Measurements from ENCODE around the gene EIF5A.

The EIF5A gene

GRCh38 chr17:7290685-7291084 is 16.7 kb upstream of the EIF5A start:
- Histone ChIP-seq H3K9me3 (replicated peaks; ENCODE audit: low read length) (no peaks in the 10 kb centered on the region), H3K4me3 (ENCODE audit: low read length) (no peak overlapping the region), H3K4me1 (ENCODE audit: control insufficient read depth, insufficient read depth, low read length) (peaks cover 3% of the 10 kb centered on the region), H3K4me2 (ENCODE audit: low read length) (no peak overlapping the region), H3K27me3 (ENCODE audit: control insufficient read depth, insufficient read depth, low read length) (peaks cover 67% of the 10 kb centered on the region), H3K36me3 (ENCODE audit: insufficient read depth, low read length) (no peaks in the 10 kb centered on the region), H3K9ac (ENCODE audit: low read depth, low read length) (no peak overlapping the region)

GRCh38 chr17:7292194-7292593 is 15.2 kb upstream of the EIF5A start:
- H3K36me3 ChIP-seq (ENCODE audit: insufficient read depth, low read length): no peaks in the 10 kb centered on the region
- H3K27me3 ChIP-seq (ENCODE audit: control insufficient read depth, insufficient read depth, low read length): peaks cover 59% of the 10 kb centered on the region
- H3K4me2 ChIP-seq (ENCODE audit: low read length): no peak overlapping the region
- H3K9ac ChIP-seq (ENCODE audit: low read depth, low read length): no peak overlapping the region
- peaks cover 10% of the 10 kb centered on the region for H3K4me1 ChIP-seq (ENCODE audit: control insufficient read depth, insufficient read depth, low read length)
- H3K4me3 ChIP-seq (ENCODE audit: low read length): no peak overlapping the region
- H3K9me3 ChIP-seq (replicated peaks; ENCODE audit: low read length): no peaks in the 10 kb centered on the region

DNA sequence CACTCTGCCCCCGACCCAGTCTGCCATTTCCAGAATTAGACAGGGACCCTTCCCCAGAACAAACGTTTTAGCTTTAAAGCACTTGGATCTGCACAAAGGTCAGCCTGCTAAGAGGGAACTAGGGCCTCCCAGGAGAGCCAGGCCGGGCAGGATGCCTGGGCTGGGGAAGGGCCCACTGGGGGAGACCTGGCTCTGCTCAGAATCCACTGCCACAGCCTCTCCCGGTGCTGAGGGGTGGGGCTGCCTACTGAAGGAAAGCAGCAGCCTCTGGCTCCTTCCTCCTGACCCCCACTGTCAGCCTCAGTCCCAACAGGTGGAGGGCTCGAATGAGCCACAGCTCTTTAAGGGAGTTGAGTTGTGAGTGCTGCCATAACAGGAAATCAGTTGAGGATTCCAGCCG is 14.7 kb upstream of the EIF5A start:
- H3K27me3 ChIP-seq (ENCODE audit: control insufficient read depth, insufficient read depth, low read length): peaks cover 53% of the 10 kb centered on the region
- H3K9ac ChIP-seq (ENCODE audit: low read depth, low read length): no peak overlapping the region
- no peak overlapping the region for H3K4me2 ChIP-seq (ENCODE audit: low read length)
- H3K9me3 ChIP-seq (replicated peaks; ENCODE audit: low read length): no peaks in the 10 kb centered on the region
- no peak overlapping the region for H3K4me3 ChIP-seq (ENCODE audit: low read length)
- H3K4me1 ChIP-seq (ENCODE audit: control insufficient read depth, insufficient read depth, low read length): peaks cover 10% of the 10 kb centered on the region
- no peaks in the 10 kb centered on the region for H3K36me3 ChIP-seq (ENCODE audit: insufficient read depth, low read length)

DNA sequence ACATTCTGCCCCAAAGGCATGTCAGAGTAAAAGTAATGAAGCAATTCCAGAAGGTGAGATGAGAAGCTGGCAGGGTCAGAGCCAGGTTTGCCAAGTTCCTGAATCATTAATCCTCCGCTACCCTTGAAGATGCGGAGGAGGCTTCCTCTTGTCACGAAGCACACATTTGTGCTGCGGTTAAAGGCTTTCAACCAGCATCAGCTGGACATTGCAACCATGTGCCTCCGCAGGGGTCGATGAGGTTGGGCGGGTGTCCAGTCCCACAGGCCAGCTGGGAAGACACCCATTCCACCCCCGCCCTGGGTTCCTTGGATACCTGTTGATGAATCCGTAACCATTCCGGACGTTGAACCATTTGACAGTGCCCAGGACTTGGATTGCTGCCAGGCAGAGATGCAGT is 14.3 kb upstream of the EIF5A start:
- H3K9ac ChIP-seq (ENCODE audit: low read depth, low read length): no peak overlapping the region
- H3K27me3 ChIP-seq (ENCODE audit: control insufficient read depth, insufficient read depth, low read length): peaks cover 49% of the 10 kb centered on the region
- no peak overlapping the region for H3K4me2 ChIP-seq (ENCODE audit: low read length)
- H3K4me1 ChIP-seq (ENCODE audit: control insufficient read depth, insufficient read depth, low read length): peaks cover 10% of the 10 kb centered on the region
- H3K4me3 ChIP-seq (ENCODE audit: low read length): no peak overlapping the region
- no peaks in the 10 kb centered on the region for H3K36me3 ChIP-seq (ENCODE audit: insufficient read depth, low read length)
- no peaks in the 10 kb centered on the region for H3K9me3 ChIP-seq (replicated peaks; ENCODE audit: low read length)

- Histone ChIP-seq H3K4me3 (ENCODE audit: low read length) (peak overlapping the region; percentile 45), H3K9ac (ENCODE audit: low read depth, low read length) (no peak overlapping the region), H3K4me1 (ENCODE audit: control insufficient read depth, insufficient read depth, low read length) (peaks cover 10% of the 10 kb centered on the region)
These were observed 13.4 kb upstream of the EIF5A start for GRCh38 chr17:7293816-7294613.

GRCh38 chr17:7294614-7295153 is 12.7 kb upstream of the EIF5A start, which contains the start of gene YBX2:
YBX2 (minus strand) TSS chr17:7294639; CDS start chr17:7294500, 139 bp downstream.
- H3K9ac ChIP-seq (ENCODE audit: low read depth, low read length): no peak within 1 kb of the TSS
- H3K4me2 ChIP-seq (ENCODE audit: low read length): peak within 1 kb of the TSS; percentile 71
- peaks cover 10% of the 10 kb centered on the region for H3K4me1 ChIP-seq (ENCODE audit: control insufficient read depth, insufficient read depth, low read length)
- H3K27me3 ChIP-seq (ENCODE audit: control insufficient read depth, insufficient read depth, low read length): peaks cover 36% of the 10 kb centered on the region
- H3K9me3 ChIP-seq (replicated peaks; ENCODE audit: low read length): no peaks in the 10 kb centered on the region
- peak within 1 kb of the TSS; percentile 61 for H3K4me3 ChIP-seq (ENCODE audit: low read length)
- no peaks in the 10 kb centered on the region for H3K36me3 ChIP-seq (ENCODE audit: insufficient read depth, low read length)

More at GRCh38 chr17:7293816-7294613, 13.4 kb upstream of the EIF5A start:
- peaks cover 40% of the 10 kb centered on the region for H3K27me3 ChIP-seq (ENCODE audit: control insufficient read depth, insufficient read depth, low read length)
- no peaks in the 10 kb centered on the region for H3K9me3 ChIP-seq (replicated peaks; ENCODE audit: low read length)
- no peaks in the 10 kb centered on the region for H3K36me3 ChIP-seq (ENCODE audit: insufficient read depth, low read length)
- H3K4me2 ChIP-seq (ENCODE audit: low read length): peak overlapping the region; percentile 41

- Histone ChIP-seq H3K9ac (ENCODE audit: low read depth, low read length) (no peak overlapping the region), H3K4me3 (ENCODE audit: low read length) (peak overlapping the region; percentile 64)
These were observed 11.9 kb upstream of the EIF5A start for GRCh38 chr17:7295230-7296180.

GRCh38 chr17:7296189-7296861 is 11.1 kb upstream of the EIF5A start:
- Histone ChIP-seq H3K4me3 (ENCODE audit: low read length) (peak overlapping the region; percentile 64), H3K36me3 (ENCODE audit: insufficient read depth, low read length) (no peaks in the 10 kb centered on the region), H3K9ac (ENCODE audit: low read depth, low read length) (peak overlapping the region; percentile 31), H3K4me2 (ENCODE audit: low read length) (peak overlapping the region; percentile 82), H3K27me3 (ENCODE audit: control insufficient read depth, insufficient read depth, low read length) (peaks cover 30% of the 10 kb centered on the region), H3K4me1 (ENCODE audit: control insufficient read depth, insufficient read depth, low read length) (peaks cover 10% of the 10 kb centered on the region), H3K9me3 (replicated peaks; ENCODE audit: low read length) (no peaks in the 10 kb centered on the region)

More at GRCh38 chr17:7295230-7296180, 11.9 kb upstream of the EIF5A start:
- Histone ChIP-seq H3K9me3 (replicated peaks; ENCODE audit: low read length) (no peaks in the 10 kb centered on the region), H3K4me2 (ENCODE audit: low read length) (peak overlapping the region; percentile 80), H3K36me3 (ENCODE audit: insufficient read depth, low read length) (no peaks in the 10 kb centered on the region), H3K4me1 (ENCODE audit: control insufficient read depth, insufficient read depth, low read length) (peaks cover 10% of the 10 kb centered on the region), H3K27me3 (ENCODE audit: control insufficient read depth, insufficient read depth, low read length) (peaks cover 38% of the 10 kb centered on the region)

- H3K4me3 ChIP-seq (ENCODE audit: low read length): no peak overlapping the region
- H3K36me3 ChIP-seq (ENCODE audit: insufficient read depth, low read length): no peaks in the 10 kb centered on the region
- H3K4me2 ChIP-seq (ENCODE audit: low read length): no peak overlapping the region
- H3K4me1 ChIP-seq (ENCODE audit: control insufficient read depth, insufficient read depth, low read length): peaks cover 1% of the 10 kb centered on the region
- H3K9ac ChIP-seq (ENCODE audit: low read depth, low read length): no peak overlapping the region
- H3K27me3 ChIP-seq (ENCODE audit: control insufficient read depth, insufficient read depth, low read length): peaks cover 4% of the 10 kb centered on the region
- no peaks in the 10 kb centered on the region for H3K9me3 ChIP-seq (replicated peaks; ENCODE audit: low read length)
These were observed 3.2 kb upstream of the EIF5A start for GRCh38 chr17:7304179-7304578.

- H3K4me3 ChIP-seq (ENCODE audit: low read length): peak overlapping the region; percentile 85
- peaks cover 20% of the 10 kb centered on the region for H3K4me1 ChIP-seq (ENCODE audit: control insufficient read depth, insufficient read depth, low read length)
- peak overlapping the region; percentile 99 for H3K9ac ChIP-seq (ENCODE audit: low read depth, low read length)
- H3K27me3 ChIP-seq (ENCODE audit: control insufficient read depth, insufficient read depth, low read length): no peaks in the 10 kb centered on the region
- peaks cover 30% of the 10 kb centered on the region for H3K36me3 ChIP-seq (ENCODE audit: insufficient read depth, low read length)
- peak overlapping the region; percentile 78 for H3K4me2 ChIP-seq (ENCODE audit: low read length)
- no peaks in the 10 kb centered on the region for H3K9me3 ChIP-seq (replicated peaks; ENCODE audit: low read length)
These were observed 527 bp downstream of the EIF5A start for GRCh38 chr17:7307686-7308624.

Measured in skeletal muscle satellite cell (primary cell).